ENCODE data around the gene LRRC43. TPM values are rescaled to one million over a fixed set of nuclear protein-coding genes. Genes with fewer than 3 reads are reported as not detected.

LRRC43 gene
- not detected for polyA plus RNA-seq (2012; ENCODE audit: insufficient read depth, insufficient read length)

GRCh38 chr12:122182887-122183587 lies at the start of gene LRRC43:
Gene LRRC43 (plus strand): TSS chr12:122183123. CDS start chr12:122183145, 22 bp downstream.
- DNase-seq (ENCODE audit: low read depth, low spot score): no peak
- H3K4me3 ChIP-seq (ENCODE audit: low read length): no peak within 1 kb of the TSS

- no peak overlapping the region for H3K4me3 ChIP-seq (ENCODE audit: low read length)
- no peak for DNase-seq (ENCODE audit: low read depth, low spot score)
Observed at GRCh38 chr12:122133192-122133950, 49.6 kb upstream of the LRRC43 start.

- DNase-seq (ENCODE audit: low read depth, low spot score): no peak
- H3K4me3 ChIP-seq (ENCODE audit: low read length): no peak overlapping the region
Observed at GRCh38 chr12:122135437-122136031, 47.4 kb upstream of the LRRC43 start.

GRCh38 chr12:122137229-122137628 lies 45.7 kb upstream of the LRRC43 start:
- H3K4me3 ChIP-seq (ENCODE audit: low read length): no peak overlapping the region
- DNase-seq (ENCODE audit: low read depth, low spot score): no peak

- DNase-seq (ENCODE audit: low read depth, low spot score): no peak
- no peak overlapping the region for H3K4me3 ChIP-seq (ENCODE audit: low read length)
Observed at GRCh38 chr12:122137681-122138080, 45.2 kb upstream of the LRRC43 start.

GRCh38 chr12:122138181-122138580 lies 44.7 kb upstream of the LRRC43 start:
- H3K4me3 ChIP-seq (ENCODE audit: low read length): no peak overlapping the region
- DNase-seq (ENCODE audit: low read depth, low spot score): no peak

GRCh38 chr12:122138616-122139015 lies 44.3 kb upstream of the LRRC43 start:
- no peak overlapping the region for H3K4me3 ChIP-seq (ENCODE audit: low read length)
- no peak for DNase-seq (ENCODE audit: low read depth, low spot score)

GRCh38 chr12:122139266-122139665 lies 43.7 kb upstream of the LRRC43 start:
- no peak for DNase-seq (ENCODE audit: low read depth, low spot score)
- no peak overlapping the region for H3K4me3 ChIP-seq (ENCODE audit: low read length)

GRCh38 chr12:122139941-122140340 lies 43.0 kb upstream of the LRRC43 start:
- H3K4me3 ChIP-seq (ENCODE audit: low read length): no peak overlapping the region
- no peak for DNase-seq (ENCODE audit: low read depth, low spot score)

- H3K4me3 ChIP-seq (ENCODE audit: low read length): no peak overlapping the region
- DNase-seq (ENCODE audit: low read depth, low spot score): no peak
Observed at GRCh38 chr12:122140467-122141257, 42.3 kb upstream of the LRRC43 start.

- DNase-seq (ENCODE audit: low read depth, low spot score): no peak
Observed at GRCh38 chr12:122141911-122142725, 40.8 kb upstream of the LRRC43 start.

GRCh38 chr12:122142857-122143256 lies 40.1 kb upstream of the LRRC43 start:
- no peak overlapping the region for H3K4me3 ChIP-seq (ENCODE audit: low read length)
- DNase-seq (ENCODE audit: low read depth, low spot score): no peak

More at GRCh38 chr12:122141911-122142725, 40.8 kb upstream of the LRRC43 start:
- H3K4me3 ChIP-seq (ENCODE audit: low read length): no peak overlapping the region

GRCh38 chr12:122144885-122145284 lies 38.0 kb upstream of the LRRC43 start:
- no peak for DNase-seq (ENCODE audit: low read depth, low spot score)
- no peak overlapping the region for H3K4me3 ChIP-seq (ENCODE audit: low read length)

- no peak for DNase-seq (ENCODE audit: low read depth, low spot score)
- H3K4me3 ChIP-seq (ENCODE audit: low read length): no peak overlapping the region
Observed at GRCh38 chr12:122145505-122146330, 37.2 kb upstream of the LRRC43 start.

GRCh38 chr12:122147514-122148290 lies 35.2 kb upstream of the LRRC43 start:
- H3K4me3 ChIP-seq (ENCODE audit: low read length): no peak overlapping the region
- DNase-seq (ENCODE audit: low read depth, low spot score): no peak

GRCh38 chr12:122148657-122149056 lies 34.3 kb upstream of the LRRC43 start:
- DNase-seq (ENCODE audit: low read depth, low spot score): no peak
- no peak overlapping the region for H3K4me3 ChIP-seq (ENCODE audit: low read length)

- no peak overlapping the region for H3K4me3 ChIP-seq (ENCODE audit: low read length)
- no peak for DNase-seq (ENCODE audit: low read depth, low spot score)
Observed at GRCh38 chr12:122150127-122150681, 32.7 kb upstream of the LRRC43 start.
